GM19324 (cell line): ENCODE measurements around the gene WDPCP.
"Not testable (repeated sequence)": the region's sequence is repeated elsewhere in the genome, so short reads cannot be mapped to it uniquely, and the experiment has no call there.

Source experiments
- ATAC-seq: cut with Tn5 transposase; IDR thresholded peaks from one replicate; pipeline ENCODE4 v1.9.1; 2021; ENCODE audit warnings: mild to moderate bottlenecking, moderate library complexity; ENCODE audit not compliant: unreplicated experiment, low FRiP score

Gene WDPCP

GRCh38 chr2:63131196-63131595, 457.1 kb downstream of the WDPCP start:
- no peak for ATAC-seq

GRCh38 chr2:63127594-63127993, 460.7 kb downstream of the WDPCP start:
- no peak for ATAC-seq

GRCh38 chr2:63124850-63125249, 463.4 kb downstream of the WDPCP start:
- peak; percentile 77 for ATAC-seq

GRCh38 chr2:63124218-63124617, 464.1 kb downstream of the WDPCP start:
- ATAC-seq: no peak

GRCh38 chr2:63122921-63123320, 465.4 kb downstream of the WDPCP start:
- ATAC-seq: no peak

GRCh38 chr2:63121055-63121834, 467.0 kb downstream of the WDPCP start:
- no peak for ATAC-seq

GRCh38 chr2:63118821-63119220, 469.5 kb downstream of the WDPCP start:
- no peak for ATAC-seq

- ATAC-seq: no peak
Measured at GRCh38 chr2:63104482-63104881, 483.8 kb downstream of the WDPCP start.

GRCh38 chr2:63101954-63102353, 486.3 kb downstream of the WDPCP start:
- ATAC-seq: no peak

- no peak for ATAC-seq
Measured at GRCh38 chr2:63099032-63099431, 489.2 kb downstream of the WDPCP start.

- no peak for ATAC-seq
Measured at GRCh38 chr2:63096491-63096890, 491.8 kb downstream of the WDPCP start.

GRCh38 chr2:63093502-63093901, 494.8 kb downstream of the WDPCP start:
- ATAC-seq: no peak

GRCh38 chr2:63092857-63093256, 495.4 kb downstream of the WDPCP start:
- no peak for ATAC-seq

GRCh38 chr2:63092401-63092800, 495.9 kb downstream of the WDPCP start:
- no peak for ATAC-seq

GRCh38 chr2:63086687-63087086, 501.6 kb downstream of the WDPCP start:
- ATAC-seq: no peak

- ATAC-seq: no peak
Measured at GRCh38 chr2:63081404-63081803, 506.9 kb downstream of the WDPCP start.

GRCh38 chr2:63078852-63079606, 509.2 kb downstream of the WDPCP start:
- ATAC-seq: no peak

- not testable (repeated sequence) for ATAC-seq
Measured at GRCh38 chr2:63074399-63074798, 513.9 kb downstream of the WDPCP start.

- ATAC-seq: no peak
Measured at GRCh38 chr2:63073994-63074393, 514.3 kb downstream of the WDPCP start.

GRCh38 chr2:63071664-63072063, 516.6 kb downstream of the WDPCP start:
- ATAC-seq: no peak
